Measurements from ENCODE around the gene ECE1. TPM values are rescaled to one million over a fixed set of nuclear protein-coding genes. Genes with fewer than 3 reads are reported as not detected.

ECE1 gene
- total and polyA plus RNA-seq, 2 of the 8 experiments (the other 6 are each of a cell fraction or from before 2014, with no cell fraction given) = 21.4 to 36.8 TPM

DNA sequence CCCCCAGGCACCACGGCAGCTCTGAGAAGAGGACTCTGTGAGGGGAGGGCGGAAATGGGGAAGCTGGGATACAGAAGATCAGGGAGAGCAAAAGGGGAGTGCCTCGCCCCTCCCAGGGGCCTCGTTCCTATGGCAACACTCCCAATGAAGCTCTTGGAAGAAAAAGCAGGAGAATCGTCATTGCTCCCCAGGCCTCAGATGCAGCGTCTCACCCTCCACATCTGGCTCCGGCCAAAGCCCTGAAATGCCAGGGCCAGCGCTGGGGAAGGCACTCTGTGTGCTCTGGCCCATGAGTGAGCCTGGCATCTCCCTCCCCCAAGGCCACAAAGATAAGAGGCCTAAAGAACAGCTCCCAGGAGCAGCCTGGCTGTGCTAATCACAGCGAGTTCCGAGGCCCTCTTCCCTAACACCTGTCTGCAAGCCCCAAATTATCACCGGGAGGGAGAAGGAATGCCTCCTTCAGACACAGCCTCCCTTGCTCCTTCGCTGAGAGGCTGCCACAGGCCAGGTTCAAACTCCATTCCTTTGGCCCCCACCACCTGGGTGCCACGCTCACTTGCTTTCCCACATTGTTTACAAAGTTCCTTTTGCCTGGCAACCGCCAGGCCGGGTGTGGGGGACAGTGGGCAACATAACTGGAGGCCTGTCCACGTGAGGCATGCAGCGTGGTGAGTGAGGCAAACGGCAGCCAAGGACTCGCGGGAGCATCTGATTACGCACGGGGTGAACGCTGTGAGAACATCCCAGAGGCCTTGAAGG, 27.8 kb downstream of the ECE1 start:
- Histone ChIP-seq H3K4me3 (ENCODE audit: extremely low read depth in 1 of 4, insufficient read depth in 2 of 4, low read depth in 3 of 4, low read length in 4 of 4) (no peak overlapping the region), H3K23me2 (ENCODE audit: low read depth, low read length) (no peaks in the 10 kb centered on the region), H3K27ac (ENCODE audit: low read depth, low read length) (no peak overlapping the region), H2BK15ac (ENCODE audit: low read length) (no peak overlapping the region), H4K91ac (replicated peaks; ENCODE audit: insufficient read length, low read length) (no peak overlapping the region), H3K79me2 (ENCODE audit: control insufficient read depth in 1 of 2, insufficient read depth in 2 of 2, low read length in 2 of 2) (no peaks in the 10 kb centered on the region), H3K14ac (ENCODE audit: insufficient read length) (no peak overlapping the region), H2BK12ac (ENCODE audit: low read depth, low read length) (peak overlapping the region; percentile 77), H3K27me3 (replicated peaks in 1 of 4; ENCODE audit: control insufficient read depth in 3 of 4, extremely low read depth in 1 of 4, insufficient read depth in 3 of 4, low read length in 3 of 4) (no peaks in the 10 kb centered on the region), H3K18ac (ENCODE audit: extremely low read depth, low read length) (peak overlapping the region; percentile 48; the same call in 1 of the 2 replicates), H3K36me3 (ENCODE audit: control insufficient read depth in 2 of 4, insufficient read depth in 4 of 4, low read length in 3 of 4) (no peaks in the 10 kb centered on the region; a peak in 1 of 8 replicates), H3K4ac (replicated peaks; ENCODE audit: insufficient read length, low read depth, low read length) (peak overlapping the region; percentile 54), H3K9ac (replicated peaks in 1 of 4; ENCODE audit: extremely low read depth in 1 of 4, low read depth in 3 of 4, low read length in 3 of 4) (no peak overlapping the region; a peak in 1 of 7 replicates), H2BK5ac (ENCODE audit: low read depth, low read length) (peak overlapping the region; percentile 82; the same call in 1 of the 2 replicates), H2BK120ac (replicated peaks; ENCODE audit: low read depth, low read length) (no peak overlapping the region), H2AK5ac (ENCODE audit: low read depth, low read length) (no peak overlapping the region), H3K23ac (ENCODE audit: insufficient read length) (no peak overlapping the region), H3K4me2 (ENCODE audit: insufficient read depth in 1 of 2, low read depth in 2 of 2, low read length in 2 of 2) (peak overlapping the region; percentile 15 to 16; a peak in 3 of 4 replicates), H3K56ac (replicated peaks; ENCODE audit: insufficient read length, low read depth, low read length) (no peak overlapping the region), H3K4me1 (replicated peaks in 1 of 4; ENCODE audit: control insufficient read depth in 3 of 4, insufficient read depth in 4 of 4, low read length in 3 of 4) (peaks cover 0 to 15% (median 7%) of the 10 kb centered on the region in 4 experiments; a peak in 5 of 7 replicates), H4K8ac (ENCODE audit: extremely low read depth, insufficient read depth, low read length) (peak overlapping the region; percentile 63; the same call in 1 of the 2 replicates), H3K79me1 (ENCODE audit: low read depth, low read length) (no peaks in the 10 kb centered on the region), H4K5ac (ENCODE audit: insufficient read length, low read depth, low read length) (no peak overlapping the region), H4K20me1 (replicated peaks in 1 of 2; ENCODE audit: control insufficient read depth in 1 of 2, insufficient read depth in 2 of 2, low read length in 2 of 2) (peaks cover 0 to 2% of the 10 kb centered on the region in 2 experiments), H2AFZ (ENCODE audit: low read length) (no peak overlapping the region), H3K9me3 (ENCODE audit: insufficient read depth in 2 of 2, low read depth in 1 of 2, low read length in 1 of 2) (no peaks in the 10 kb centered on the region), H2BK20ac (ENCODE audit: low read length) (no peak overlapping the region)
- WGBS, 2 experiments (ENCODE audit: extremely low coverage in 1 of 2, insufficient coverage in 1 of 2, insufficient read length in 1 of 2, insufficient replicate concordance in 2 of 2, low coverage in 1 of 2, low lambda C conversion rate in 2 of 2, missing lambda C conversion rate in 1 of 2) = 80% methylated on average over 23 of the region's 23 CpGs; no CpG with 5 or more reads in 1 of the 2 experiments
- DNase-seq (ENCODE audit: low read depth in 1 of 2, low spot score in 2 of 2) = no peak
- ChIA-PET POLR2A (ENCODE audit: partially characterized antibody) (interaction anchor here (0.9 to 1.7 kb wide), 12 partner anchors 11 to 82 kb away, joined by 3 to 8 read pairs (median 4); no protein-coding TSS in a partner anchor), CTCF (ENCODE audit: partially characterized antibody) (interaction anchor here (0.7 to 12.4 kb wide), 20 partner anchors 8 to 333 kb away, joined by 3 to 374 read pairs (median 4); no protein-coding TSS in a partner anchor)
- FAIRE-seq = no peak
- TF ChIP-seq CHD1 (IDR thresholded peaks at IDR 0.05; ENCODE audit: low read depth, low read length) (no peak), FOSL1 (IDR thresholded peaks at IDR 0.05; ENCODE audit: insufficient read depth, low read depth, low read length) (no peak), SP2 (IDR thresholded peaks at IDR 0.05; ENCODE audit: low read length) (no peak), NANOG (IDR thresholded peaks at IDR 0.05; ENCODE audit: insufficient read depth, low read depth, low read length, poor library complexity, severe bottlenecking) (no peak), RNF2 (IDR thresholded peaks at IDR 0.05; ENCODE audit: borderline replicate concordance, low read depth, low read length, missing control alignments, poor library complexity, severe bottlenecking) (no peak), SIN3A (conservative IDR thresholded peaks at IDR 0.05 in 1 of 2, IDR thresholded peaks at IDR 0.05 in 1 of 2; ENCODE audit: low read depth in 1 of 2, low read length in 2 of 2) (no peak), NRF1 (IDR thresholded peaks at IDR 0.05; ENCODE audit: low read depth, low read length) (no peak), SP1 (IDR thresholded peaks at IDR 0.05; ENCODE audit: low read depth, low read length) (no peak), RFX5 (IDR thresholded peaks at IDR 0.05; ENCODE audit: borderline replicate concordance, low read depth, low read length) (no peak), TCF12 (IDR thresholded peaks at IDR 0.05; ENCODE audit: low read depth, low read length) (no peak)
- TF ChIP-seq, protein P1, sequence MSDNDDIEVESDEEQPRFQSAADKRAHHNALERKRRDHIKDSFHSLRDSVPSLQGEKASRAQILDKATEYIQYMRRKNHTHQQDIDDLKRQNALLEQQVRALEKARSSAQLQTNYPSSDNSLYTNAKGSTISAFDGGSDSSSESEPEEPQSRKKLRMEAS (IDR thresholded peaks at IDR 0.05) = no peak
